Stimulated activated CD4-positive, alpha-beta T cell treated with anti-CD3 and anti-CD28 coated beads, Interleukin-1b, Interleukin-23, amount 100 ng/mL, for 48 hours (primary cell): ENCODE data around the gene GIMAP4.
A peak's percentile ranks its signal among the peaks of the same experiment; 100 is the strongest.
"Not testable (repeated sequence)": the region's sequence is repeated elsewhere in the genome, so short reads cannot be mapped to it uniquely, and the experiment has no call there.

Source experiments
- DNase-seq: peaks from one replicate; pipeline ENCODE4 v3.0.0-alpha.2; 2020

The GIMAP4 gene

DNA sequence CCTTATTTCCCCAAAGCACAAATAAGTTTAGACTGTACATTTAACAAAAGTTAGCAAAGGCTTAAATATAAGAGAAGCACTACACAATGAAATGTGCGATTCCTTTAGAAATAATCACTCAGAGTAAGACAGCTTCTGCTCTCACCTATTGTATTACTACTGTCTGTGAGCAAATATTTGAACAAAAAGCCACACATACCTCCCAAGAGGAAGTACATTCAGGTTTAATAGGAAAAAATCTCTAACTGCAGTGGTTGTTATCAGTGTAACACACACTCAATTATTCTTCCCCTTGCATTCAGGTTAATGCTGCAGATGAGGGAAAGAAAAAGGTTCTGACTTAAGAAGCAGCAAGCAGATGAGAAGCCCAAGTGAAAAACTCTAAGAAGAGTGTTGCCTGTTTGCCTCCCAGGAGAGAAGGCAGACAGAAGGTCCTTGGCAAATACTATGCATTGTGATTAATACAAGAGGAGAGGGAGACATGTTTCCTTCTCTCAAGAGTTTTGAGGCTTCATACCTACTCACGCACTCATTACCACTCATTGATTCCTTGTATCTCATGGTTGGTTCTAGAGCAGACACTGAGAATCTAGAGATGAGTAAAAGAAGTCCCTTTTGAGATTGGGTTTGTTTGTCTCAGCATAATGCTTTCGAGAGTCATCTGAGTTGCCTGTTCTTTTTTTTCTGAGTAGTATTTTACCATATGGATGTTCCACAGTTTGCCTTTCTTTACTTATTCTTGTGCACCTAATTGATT, 13.6 kb downstream of the GIMAP4 start:
- no peak for DNase-seq

- peak; percentile 14 for DNase-seq
These were observed 18.0 kb downstream of the GIMAP4 start for GRCh38 chr7:150585199-150585598.

DNA sequence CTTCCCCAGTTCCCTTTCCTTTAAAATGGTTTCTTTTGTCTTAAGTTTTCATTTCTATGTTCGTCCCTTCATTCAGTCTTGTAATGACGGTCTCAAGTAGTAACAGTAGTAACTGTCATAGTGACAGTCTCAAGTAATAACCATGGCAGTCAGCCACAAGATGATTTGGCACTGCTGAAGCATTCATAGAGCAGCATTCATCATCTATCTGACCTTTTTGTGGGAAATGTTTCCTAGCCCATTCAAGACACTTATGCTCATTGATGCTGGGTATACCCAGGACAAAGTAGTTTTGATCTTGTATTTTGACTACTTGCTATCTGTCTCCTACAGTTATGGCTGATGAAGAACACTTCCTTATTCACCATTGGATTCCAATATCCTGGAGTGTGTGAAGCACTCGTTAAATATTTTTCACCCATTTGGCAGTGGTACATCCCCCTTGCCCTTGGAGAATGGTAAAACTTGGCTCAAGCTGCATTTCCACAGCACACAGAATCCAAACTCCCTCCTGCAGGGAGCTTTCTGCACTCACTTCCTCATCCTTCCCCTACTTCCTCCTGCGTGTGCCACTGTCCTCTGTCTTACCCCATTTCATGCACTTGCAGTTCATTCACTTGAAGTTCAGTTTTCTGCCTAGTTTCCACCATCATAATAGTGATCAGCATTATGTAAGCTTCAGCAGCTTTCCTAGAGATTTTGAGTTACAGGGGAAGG, 19.0 kb downstream of the GIMAP4 start:
- peak; percentile 49 for DNase-seq

- no peak for DNase-seq
These were observed 19.6 kb downstream of the GIMAP4 start for GRCh38 chr7:150586785-150587152.

DNA sequence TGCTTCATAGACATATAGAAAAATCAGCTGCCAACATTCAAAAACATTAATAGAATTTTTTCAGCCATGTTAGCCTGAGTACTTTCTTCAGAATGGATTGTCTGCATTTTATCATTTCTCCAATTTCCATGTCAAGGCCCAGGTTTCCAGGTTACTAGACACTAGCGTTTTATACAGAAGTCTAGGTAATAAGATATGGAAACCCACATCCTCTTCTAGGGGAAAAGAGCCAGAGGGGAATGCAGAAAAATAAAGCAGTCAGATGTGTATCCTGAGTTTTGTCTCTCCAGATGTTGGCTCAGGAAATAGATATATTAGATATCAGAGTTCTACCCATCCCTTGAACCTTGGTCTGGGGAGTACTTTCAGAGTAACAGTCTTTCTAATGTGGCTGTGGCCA, 20.4 kb downstream of the GIMAP4 start:
- DNase-seq, result no peak

DNA sequence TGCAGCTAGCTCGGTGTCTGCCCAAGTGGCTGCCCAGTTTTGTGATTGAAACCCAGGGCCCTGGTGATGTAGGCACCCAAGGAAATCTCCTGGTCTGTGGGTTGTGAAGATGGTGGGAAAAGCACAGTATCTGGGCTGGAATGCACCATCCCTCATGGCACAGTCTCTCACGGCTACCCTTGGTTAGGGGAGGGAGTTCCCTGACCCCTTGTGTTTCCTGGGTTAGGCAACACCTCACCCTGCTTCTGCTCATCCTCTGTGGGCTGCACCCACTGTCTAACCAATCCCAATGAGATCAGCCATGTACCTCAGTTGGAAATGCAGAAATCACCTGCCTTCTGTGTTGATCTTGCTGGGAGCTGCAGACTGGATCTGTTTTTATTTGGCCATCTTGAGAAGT, 27.6 kb downstream of the GIMAP4 start:
- no peak for DNase-seq

- no peak for DNase-seq
These were observed 28.2 kb downstream of the GIMAP4 start for GRCh38 chr7:150595361-150595760.

DNA sequence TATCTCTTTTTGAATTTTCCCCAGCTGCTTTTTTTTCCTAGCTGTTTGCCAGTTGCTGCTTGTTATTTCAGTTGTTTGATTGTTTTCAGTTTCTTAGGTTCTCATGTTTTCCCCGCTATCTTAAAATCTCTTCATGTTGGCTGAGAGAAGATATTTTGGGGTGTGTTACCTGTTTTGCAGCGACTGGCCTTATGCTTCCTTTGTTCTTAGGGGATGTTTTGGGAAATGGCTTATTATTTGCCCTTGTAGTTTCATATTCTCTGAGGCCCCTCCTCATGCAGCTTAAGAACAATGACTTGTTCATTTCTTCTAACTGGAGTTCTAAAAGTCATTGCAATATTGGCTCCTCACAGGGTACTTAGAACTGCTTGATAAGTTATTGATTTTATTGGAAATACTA, 36.4 kb downstream of the GIMAP4 start:
- not testable (repeated sequence) for DNase-seq

GRCh38 chr7:150610233-150610632, 43.0 kb downstream of the GIMAP4 start:
- DNase-seq, result no peak

DNA sequence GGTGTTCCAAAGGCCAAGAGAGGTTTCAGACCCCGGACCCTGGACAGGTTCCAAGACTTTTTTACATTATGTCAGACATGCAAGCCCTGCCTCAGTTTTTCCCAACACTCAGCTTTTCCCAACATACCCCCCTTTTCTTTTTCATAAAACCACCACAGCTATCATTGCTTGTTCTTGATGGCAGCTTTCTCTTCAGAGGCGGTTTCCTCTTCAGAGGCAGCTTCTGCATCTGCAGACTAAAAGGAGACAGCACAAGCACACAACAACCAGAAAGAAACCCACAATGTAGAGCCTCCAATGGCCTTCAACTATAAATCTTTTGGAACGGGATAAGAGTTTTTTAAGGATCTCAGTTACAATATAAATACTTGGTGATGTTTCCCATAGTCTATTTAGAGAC, 45.7 kb downstream of the GIMAP4 start:
- DNase-seq, result no peak

DNA sequence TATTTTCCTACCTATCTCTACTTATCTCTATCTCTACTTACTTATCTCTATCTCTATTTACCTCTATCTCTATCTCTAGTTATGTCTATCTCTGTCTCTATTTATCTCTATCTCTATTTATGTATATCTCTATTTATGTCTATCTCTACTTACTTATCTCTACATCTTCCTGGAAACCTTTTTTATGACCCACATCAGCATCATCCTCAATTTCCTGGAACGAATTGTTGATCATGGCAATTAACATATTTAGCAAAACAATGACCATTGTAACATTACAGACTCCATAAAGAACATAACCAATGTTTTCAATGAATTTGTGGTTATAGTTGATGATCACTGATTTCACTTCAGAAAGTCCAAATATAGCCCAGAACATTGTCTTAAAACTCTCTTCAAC, 46.7 kb downstream of the GIMAP4 start:
- DNase-seq, result no peak

GRCh38 chr7:150614426-150614825, 47.2 kb downstream of the GIMAP4 start:
- DNase-seq, result not testable (repeated sequence)

DNA sequence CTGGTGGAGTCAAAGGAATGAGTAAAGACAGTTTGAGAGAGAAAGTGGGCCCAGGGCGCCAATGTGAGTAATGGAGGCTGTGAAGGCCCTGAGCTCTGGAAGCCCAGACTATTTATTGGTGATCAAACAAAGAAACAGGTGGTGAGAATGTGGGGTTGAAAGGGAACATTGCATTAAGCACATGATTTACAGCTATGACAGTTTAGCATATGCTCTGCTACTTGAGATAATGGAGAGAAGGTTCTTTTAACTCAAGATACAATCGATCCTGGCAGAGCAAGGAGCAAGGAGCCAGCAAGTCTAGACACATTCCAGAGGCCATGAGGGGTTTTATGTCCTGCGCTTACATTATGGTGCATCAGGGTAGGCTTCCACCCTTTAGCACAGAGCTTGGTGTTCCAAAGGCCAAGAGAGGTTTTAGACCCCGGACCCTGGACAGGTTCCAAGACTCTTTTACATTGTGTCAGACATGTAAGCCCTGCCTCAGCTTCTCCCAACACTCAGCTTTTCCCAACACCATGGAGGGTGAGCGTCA, 48.1 kb downstream of the GIMAP4 start:
- not testable (repeated sequence) for DNase-seq

DNA sequence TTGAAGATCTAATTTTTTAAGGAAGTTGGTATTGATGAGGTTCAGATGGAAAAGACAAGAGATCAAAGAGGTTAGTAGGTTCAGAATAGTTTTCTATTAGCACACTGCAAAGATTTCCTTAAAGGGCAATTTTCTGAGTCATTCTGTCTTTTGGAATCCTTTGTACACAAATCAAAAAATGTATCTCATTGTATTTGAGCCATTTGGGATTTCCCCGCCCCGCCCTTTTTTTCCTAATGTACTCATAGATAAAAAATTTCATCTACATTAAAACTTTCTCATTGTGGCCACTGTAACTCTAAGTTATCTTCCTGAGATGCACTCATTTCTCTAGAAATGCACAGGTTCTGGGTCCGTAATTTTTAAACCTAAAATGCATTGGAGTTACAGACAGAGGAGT, 52.9 kb downstream of the GIMAP4 start:
- no peak for DNase-seq

DNA sequence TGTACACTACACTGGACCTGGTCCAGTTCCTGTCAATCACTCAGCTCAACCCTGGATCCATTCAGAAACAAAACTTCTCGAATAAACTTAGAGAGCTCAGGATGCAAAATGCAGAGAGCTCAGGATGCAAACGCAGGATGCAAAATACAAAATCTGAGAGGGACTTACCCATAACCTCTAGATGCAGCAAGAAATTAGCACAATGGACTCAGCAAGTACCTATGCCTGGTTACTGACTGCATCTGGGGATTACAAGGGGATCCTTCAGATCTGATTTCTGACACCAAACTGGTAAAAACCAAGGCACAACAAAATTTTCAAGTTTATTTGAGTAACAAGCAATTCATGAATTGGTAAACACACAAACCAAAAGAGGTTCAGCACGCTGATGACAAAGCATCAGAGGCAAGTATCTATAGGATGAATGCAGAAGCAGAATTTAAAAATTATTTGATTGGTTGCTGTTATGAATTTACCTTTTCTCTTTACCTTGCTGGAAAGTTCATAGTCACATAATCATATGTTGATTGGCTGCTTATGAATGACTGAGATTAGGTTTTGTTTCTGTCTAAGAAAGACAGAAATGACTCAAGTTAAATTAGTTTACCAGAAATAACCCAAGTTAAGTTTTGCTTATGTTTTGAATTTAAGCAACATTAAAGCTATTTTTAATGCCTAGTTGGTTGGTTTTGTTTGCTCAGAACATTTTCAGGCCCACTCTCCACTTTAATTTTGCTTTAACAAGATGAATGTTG, 53.6 kb downstream of the GIMAP4 start:
- no peak for DNase-seq

GRCh38 chr7:150621376-150621775, 54.2 kb downstream of the GIMAP4 start:
- DNase-seq, result peak; percentile 27
